ENCODE results near the gene RWDD3.

DNA sequence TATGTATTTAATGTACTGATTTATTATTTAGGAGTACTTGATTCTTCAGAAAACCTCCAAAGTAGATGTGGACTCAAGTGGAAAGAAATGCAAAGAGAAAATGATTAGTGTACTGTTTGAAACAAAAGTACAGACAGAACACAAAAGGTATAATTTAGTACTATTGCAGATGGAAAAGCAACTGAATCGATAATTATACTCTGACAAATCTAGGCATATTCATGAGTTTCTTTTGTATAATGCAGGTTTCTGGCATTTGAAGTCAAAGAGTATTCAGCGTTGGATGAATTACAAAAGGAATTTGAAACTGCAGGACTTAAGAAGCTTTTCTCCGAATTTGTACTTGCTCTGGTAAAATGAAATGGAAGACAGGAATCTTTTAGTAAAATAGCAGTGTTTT, 12.5 kb downstream of the RWDD3 start:
- no peak for TF ChIP-seq POLR2A (IDR thresholded peaks at IDR 0.05)
- TF ChIP-seq, protein P1, sequence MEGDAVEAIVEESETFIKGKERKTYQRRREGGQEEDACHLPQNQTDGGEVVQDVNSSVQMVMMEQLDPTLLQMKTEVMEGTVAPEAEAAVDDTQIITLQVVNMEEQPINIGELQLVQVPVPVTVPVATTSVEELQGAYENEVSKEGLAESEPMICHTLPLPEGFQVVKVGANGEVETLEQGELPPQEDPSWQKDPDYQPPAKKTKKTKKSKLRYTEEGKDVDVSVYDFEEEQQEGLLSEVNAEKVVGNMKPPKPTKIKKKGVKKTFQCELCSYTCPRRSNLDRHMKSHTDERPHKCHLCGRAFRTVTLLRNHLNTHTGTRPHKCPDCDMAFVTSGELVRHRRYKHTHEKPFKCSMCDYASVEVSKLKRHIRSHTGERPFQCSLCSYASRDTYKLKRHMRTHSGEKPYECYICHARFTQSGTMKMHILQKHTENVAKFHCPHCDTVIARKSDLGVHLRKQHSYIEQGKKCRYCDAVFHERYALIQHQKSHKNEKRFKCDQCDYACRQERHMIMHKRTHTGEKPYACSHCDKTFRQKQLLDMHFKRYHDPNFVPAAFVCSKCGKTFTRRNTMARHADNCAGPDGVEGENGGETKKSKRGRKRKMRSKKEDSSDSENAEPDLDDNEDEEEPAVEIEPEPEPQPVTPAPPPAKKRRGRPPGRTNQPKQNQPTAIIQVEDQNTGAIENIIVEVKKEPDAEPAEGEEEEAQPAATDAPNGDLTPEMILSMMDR (IDR thresholded peaks at IDR 0.05), result no peak
